Adipocyte (in vitro differentiated cells): ENCODE data around the gene CD84.

Experiments used
- DNase-seq: peaks from one replicate; pipeline ENCODE4 v3.0.0-alpha.2; 2015; ENCODE audit warnings: low read depth
- H3K27me3 ChIP-seq: replicated peaks from 2 replicates; pipeline ENCODE4 v1.7.0; 2013; ENCODE audit warnings: mild to moderate bottlenecking, low read length, moderate library complexity; ENCODE audit not compliant: control insufficient read depth, insufficient read depth
- H3K36me3 ChIP-seq: 2 replicates; pipeline ENCODE4 v1.7.0; 2013; ENCODE audit warnings: low read length, mild to moderate bottlenecking, moderate library complexity; ENCODE audit not compliant: control insufficient read depth, insufficient read depth, severe bottlenecking
- H3K4me1 ChIP-seq: 2 replicates; pipeline ENCODE4 v1.7.0; 2013; ENCODE audit warnings: mild to moderate bottlenecking, low read length, moderate library complexity; ENCODE audit not compliant: control insufficient read depth, insufficient read depth
- H3K4me3 ChIP-seq: 2 replicates; pipeline ENCODE4 v1.7.0; 2013; ENCODE audit warnings: mild to moderate bottlenecking, low read length, moderate library complexity
- H3K9ac ChIP-seq: 2 replicates; pipeline ENCODE4 v1.7.0; 2013; ENCODE audit warnings: mild to moderate bottlenecking, low read length, moderate library complexity
- H3K9me3 ChIP-seq: 2 replicates; pipeline ENCODE4 v1.7.0; 2013; ENCODE audit warnings: mild to moderate bottlenecking, low read length, moderate library complexity; ENCODE audit not compliant: control insufficient read depth

Gene CD84

DNA sequence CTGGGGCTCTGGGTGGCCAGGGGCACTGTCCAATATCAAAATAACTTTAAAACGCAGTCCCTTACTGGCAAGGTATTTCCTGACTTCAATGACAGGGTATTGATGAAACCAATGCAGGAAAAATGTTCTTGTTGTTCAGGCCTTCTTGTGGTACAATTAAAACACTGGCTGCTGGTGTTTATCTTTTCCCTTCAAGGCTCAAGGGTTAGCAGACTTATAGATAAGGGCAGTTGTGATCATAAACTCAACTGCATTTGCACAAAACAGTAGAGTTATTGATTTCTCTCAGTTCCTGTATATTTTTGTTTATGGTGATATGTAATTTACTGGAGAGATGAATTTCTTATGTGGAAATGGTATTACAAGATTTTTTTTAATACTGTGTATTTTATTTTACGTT is 2.7 kb upstream of the CD84 start:
- Histone ChIP-seq H3K27me3 (no peaks in the 10 kb centered on the region), H3K4me1 (no peaks in the 10 kb centered on the region), H3K36me3 (no peaks in the 10 kb centered on the region), H3K9ac (no peak overlapping the region), H3K9me3 (no peaks in the 10 kb centered on the region), H3K4me3 (no peak overlapping the region)
- DNase-seq = no peak

DNA sequence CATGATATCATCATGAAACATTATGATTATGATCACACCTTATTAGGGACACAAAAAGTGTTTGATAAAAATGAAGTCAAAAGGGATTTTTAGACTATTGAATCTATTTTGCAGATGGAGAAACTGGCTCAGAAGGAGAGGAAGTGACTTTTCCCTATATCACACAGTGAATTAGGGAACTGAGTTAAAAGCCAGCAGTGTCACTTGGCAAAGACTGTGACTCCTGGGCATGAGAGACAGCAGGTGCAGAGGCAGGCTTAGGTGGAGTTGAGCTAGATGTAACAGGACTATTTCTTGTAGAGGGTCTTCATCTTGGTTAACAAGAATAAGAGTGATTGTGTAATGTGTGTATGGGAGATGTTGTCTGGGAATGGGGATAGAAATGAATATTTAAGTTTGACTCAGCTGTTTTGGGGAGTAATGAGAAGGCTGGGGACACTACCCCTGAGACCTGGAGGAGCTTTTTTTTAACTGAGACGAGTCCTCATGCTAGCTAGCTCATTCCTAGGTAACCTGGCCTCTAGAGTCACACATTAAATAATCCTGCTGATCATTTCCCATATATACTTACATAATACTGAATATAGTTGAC is 1.0 kb upstream of the CD84 start:
- no peaks in the 10 kb centered on the region for H3K27me3 ChIP-seq
- no peaks in the 10 kb centered on the region for H3K4me1 ChIP-seq
- H3K4me3 ChIP-seq = no peak overlapping the region
- no peaks in the 10 kb centered on the region for H3K9me3 ChIP-seq
- H3K36me3 ChIP-seq = no peaks in the 10 kb centered on the region
- H3K9ac ChIP-seq = no peak overlapping the region
- no peak for DNase-seq

DNA sequence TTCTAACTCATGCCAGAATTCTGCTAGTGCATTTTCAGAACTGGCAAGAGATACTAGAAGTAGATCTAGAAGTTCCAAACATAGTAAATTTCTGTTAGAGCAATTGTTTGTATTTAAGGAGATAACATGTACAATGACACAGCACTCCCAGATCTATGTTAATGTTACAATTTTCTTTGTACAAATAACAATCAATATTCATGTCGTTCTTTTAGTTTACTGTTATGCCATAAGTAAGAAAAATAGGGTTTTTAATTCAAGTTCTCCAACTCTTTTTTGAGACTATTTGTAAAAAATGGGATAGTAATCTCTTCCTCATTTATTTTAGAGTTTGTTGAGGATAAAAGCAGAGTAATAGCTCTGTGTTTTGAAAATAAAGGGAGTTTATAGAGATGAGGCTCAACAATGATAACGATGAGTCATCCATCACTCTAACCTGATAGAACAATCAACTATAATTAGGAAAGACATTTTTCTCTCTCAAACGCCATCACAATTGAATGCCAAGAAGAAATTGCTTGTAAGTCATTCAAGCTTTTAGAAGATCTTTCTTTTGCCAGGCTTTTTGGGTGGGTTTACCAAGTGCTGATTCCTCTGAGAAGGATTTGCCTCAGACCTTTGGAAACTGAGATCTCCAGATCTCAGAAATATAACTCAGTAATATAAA is 638 bp downstream of the CD84 start:
- DNase-seq = no peak
- no peak overlapping the region for H3K9ac ChIP-seq
- no peaks in the 10 kb centered on the region for H3K9me3 ChIP-seq
- no peaks in the 10 kb centered on the region for H3K4me1 ChIP-seq
- no peaks in the 10 kb centered on the region for H3K27me3 ChIP-seq
- no peaks in the 10 kb centered on the region for H3K36me3 ChIP-seq
- no peak overlapping the region for H3K4me3 ChIP-seq

DNA sequence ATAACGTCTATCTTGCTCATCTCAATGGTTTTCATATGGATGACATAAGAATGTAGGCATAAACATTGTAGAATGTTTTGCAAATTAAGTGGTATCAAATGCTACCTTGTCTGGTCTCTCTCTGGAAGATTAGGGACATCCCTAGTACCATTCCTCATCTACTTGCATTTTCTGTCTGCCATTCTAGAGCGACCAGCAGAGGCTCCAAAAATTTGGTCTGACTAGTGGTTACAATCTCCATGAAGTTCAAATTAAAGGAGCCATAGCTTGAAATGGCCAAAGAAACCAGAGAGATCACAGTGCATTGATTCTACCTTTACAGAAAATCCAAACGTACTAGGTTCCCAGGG is 1.1 kb downstream of the CD84 start:
- DNase-seq = no peak
- Histone ChIP-seq H3K9ac (no peak overlapping the region), H3K4me1 (no peaks in the 10 kb centered on the region), H3K9me3 (no peaks in the 10 kb centered on the region), H3K4me3 (no peak overlapping the region), H3K36me3 (no peaks in the 10 kb centered on the region), H3K27me3 (no peaks in the 10 kb centered on the region)

DNA sequence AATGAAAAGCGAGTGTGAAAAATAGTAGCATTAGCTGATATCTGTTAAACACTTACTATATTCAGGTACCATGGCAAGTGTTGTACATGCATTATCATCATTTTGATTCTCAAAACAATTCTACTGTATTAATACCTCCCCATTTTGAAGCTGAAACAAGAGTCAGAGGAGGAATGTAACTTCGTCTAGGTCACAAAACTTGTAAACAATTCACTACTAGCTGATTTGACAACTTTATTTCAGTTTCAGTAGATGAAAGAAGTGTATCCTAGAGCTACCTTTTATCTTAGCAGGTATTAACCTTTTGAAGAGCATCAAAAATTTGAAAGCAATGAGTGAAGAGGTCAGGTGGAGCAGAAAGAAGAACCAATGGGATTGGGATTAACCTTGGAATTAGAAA is 1.6 kb downstream of the CD84 start:
- H3K27me3 ChIP-seq = no peaks in the 10 kb centered on the region
- H3K9ac ChIP-seq = no peak overlapping the region
- DNase-seq = no peak
- H3K4me1 ChIP-seq = no peaks in the 10 kb centered on the region
- no peak overlapping the region for H3K4me3 ChIP-seq
- H3K9me3 ChIP-seq = no peaks in the 10 kb centered on the region
- H3K36me3 ChIP-seq = no peaks in the 10 kb centered on the region

DNA sequence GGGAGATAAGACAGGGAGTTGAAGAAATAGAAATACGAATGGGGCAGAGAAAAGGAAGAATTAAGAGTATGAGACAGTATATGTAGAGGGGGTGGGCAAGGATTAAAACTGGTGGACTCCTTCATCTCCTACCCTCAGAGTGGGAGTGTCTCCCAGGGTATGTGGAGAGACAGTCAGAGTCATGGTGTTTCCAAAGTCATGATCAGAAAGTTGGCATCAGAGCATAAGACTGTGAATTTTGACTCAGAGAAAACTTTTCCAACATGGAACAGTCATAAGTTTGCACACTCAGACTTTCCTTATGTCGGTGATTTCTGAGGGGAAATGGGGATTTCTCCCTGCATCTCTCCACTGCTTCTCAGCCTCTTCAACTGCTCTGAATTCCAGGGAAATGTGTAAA is 2.4 kb downstream of the CD84 start:
- H3K36me3 ChIP-seq = no peaks in the 10 kb centered on the region
- no peaks in the 10 kb centered on the region for H3K9me3 ChIP-seq
- DNase-seq = no peak

DNA sequence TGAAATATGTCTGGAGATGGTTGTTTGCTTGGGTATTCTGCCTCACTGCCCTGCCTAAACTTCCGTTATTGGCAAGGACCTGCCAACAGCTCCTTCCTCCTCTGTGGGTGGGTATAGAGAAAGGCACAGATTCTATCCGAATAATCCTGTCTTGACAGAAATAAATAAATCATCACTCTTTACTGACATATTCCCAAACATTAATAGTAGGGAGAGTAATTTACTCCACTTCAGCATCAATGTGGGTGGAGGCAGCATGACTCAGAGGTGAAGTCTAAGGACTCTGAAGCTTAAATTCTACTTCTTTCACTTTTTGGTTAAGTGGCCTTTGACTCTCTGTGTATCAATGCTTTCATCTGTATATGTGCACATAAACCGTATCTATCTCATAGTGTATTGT is 2.9 kb downstream of the CD84 start:
- H3K9ac ChIP-seq = no peak overlapping the region
- no peaks in the 10 kb centered on the region for H3K4me1 ChIP-seq
- H3K27me3 ChIP-seq = no peaks in the 10 kb centered on the region
- DNase-seq = no peak
- H3K36me3 ChIP-seq = no peaks in the 10 kb centered on the region
- H3K4me3 ChIP-seq = no peak overlapping the region
- no peaks in the 10 kb centered on the region for H3K9me3 ChIP-seq

More for the DNA sequence above, 2.4 kb downstream of the CD84 start:
- H3K4me3 ChIP-seq = no peak overlapping the region
- H3K4me1 ChIP-seq = no peaks in the 10 kb centered on the region
- H3K9ac ChIP-seq = no peak overlapping the region
- H3K27me3 ChIP-seq = no peaks in the 10 kb centered on the region

DNA sequence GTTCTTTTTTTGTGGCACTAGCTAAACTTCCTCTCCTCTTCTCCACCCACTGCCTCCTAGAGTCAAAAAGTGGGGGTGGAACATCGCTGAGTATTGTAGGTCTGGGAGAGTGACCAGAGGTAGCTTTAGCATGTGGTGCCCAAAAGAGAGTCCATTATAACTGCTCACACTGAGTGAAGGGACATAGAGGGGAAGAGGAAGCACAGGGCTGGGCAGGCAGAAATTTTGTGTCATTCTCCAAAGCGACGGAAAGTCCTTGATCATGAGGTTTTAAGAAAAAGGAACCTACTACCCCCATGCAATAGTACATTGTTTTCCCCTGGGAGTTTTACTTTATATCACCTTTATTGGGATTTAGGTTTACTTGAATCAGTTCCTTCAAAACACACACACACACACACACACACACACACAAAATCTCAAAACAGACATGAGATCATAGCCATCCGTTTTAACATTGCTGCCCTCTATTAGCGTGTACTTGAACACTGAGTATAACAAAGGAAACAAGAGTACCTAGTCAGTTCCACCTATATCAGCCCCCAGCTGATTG is 4.1 kb downstream of the CD84 start:
- Histone ChIP-seq H3K36me3 (no peaks in the 10 kb centered on the region), H3K4me3 (no peak overlapping the region), H3K27me3 (no peaks in the 10 kb centered on the region), H3K9ac (no peak overlapping the region), H3K9me3 (no peaks in the 10 kb centered on the region), H3K4me1 (no peaks in the 10 kb centered on the region)
- DNase-seq = no peak

DNA sequence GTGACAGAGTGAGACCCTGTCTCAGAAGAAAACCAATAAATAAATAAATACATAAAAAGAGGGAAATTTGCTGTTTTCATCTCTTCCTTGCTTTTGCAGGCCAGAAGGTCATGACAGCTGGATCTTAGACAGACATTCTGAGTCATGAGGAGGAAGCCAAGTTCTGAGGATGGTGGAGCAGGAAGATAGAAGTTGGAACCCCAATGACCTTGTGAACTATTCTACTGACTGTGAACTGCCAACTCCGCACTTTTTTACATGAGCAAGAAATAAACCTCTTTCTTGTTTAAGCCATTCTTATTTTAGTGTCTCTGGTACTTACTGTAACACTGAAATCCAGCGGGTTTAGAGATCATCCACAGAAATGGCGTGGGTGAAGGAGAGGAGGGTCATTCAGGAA is 8.5 kb downstream of the CD84 start:
- Histone ChIP-seq H3K9me3 (no peaks in the 10 kb centered on the region), H3K36me3 (no peaks in the 10 kb centered on the region), H3K27me3 (peaks cover 2% of the 10 kb centered on the region), H3K4me1 (no peaks in the 10 kb centered on the region), H3K4me3 (no peak overlapping the region), H3K9ac (no peak overlapping the region)
- no peak for DNase-seq

DNA sequence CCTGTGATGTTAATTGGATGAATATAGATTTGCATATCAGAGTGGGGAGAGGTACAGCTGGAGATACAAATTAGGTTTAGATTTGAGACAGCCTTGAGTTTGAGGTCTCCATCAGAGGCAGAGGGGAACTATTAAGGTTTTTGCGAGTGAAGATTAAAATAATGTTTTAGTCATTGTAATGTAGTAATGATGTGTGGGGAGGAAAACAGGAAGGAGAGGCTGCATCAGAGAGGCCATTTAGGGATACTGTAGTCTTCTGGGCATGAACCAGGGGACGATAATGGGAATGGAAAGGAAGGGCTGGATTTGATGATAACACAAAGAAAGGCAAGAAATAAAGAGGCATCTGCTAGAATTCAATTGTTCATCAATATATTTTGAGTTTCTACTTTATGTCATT is 9.5 kb downstream of the CD84 start:
- H3K9me3 ChIP-seq = no peaks in the 10 kb centered on the region

DNA sequence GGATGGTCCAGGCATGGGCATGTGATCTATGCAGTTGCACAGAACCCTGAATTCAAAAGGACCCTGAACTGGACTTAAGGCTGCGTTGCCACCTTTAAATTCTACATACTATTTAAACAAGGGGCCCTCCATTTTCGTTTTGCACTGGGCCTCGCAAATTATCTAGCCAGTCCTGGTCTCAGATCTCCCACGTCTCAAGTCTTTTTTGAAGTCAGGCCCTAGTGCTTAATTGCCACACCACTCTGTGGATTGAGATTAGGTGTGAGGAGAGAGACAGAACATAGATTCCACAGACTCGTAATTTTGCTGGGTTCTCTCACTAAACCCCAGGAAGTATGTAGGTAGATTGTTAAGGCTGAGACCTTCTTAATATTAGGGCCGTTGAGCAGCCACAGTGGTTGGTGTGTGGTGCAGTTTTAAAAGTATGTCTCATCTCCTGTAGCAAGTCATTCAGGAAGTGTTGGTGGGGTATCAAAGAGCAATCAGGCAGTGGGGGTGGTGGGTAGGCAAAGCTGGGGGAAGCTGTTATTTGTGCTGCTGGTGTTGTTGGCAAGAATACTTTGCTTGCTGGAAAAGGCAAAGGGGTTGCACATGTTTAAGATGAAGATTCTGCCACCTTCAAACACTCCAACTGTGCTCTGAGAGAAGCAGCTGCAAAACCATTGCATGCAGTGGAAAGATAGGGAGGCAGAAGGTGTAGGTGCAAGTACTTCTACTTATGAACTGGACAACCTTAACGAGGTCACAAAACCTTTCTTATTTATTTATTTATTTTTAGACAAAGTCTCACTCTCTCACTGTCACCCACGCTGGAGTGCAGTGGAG is 11.2 kb downstream of the CD84 start:
- DNase-seq = no peak
- Histone ChIP-seq H3K9me3 (peaks cover 2% of the 10 kb centered on the region), H3K36me3 (no peaks in the 10 kb centered on the region)

More for the DNA sequence above, 9.5 kb downstream of the CD84 start:
- H3K27me3 ChIP-seq = peaks cover 2% of the 10 kb centered on the region
- no peak for DNase-seq
- no peaks in the 10 kb centered on the region for H3K4me1 ChIP-seq
- H3K9ac ChIP-seq = no peak overlapping the region
- no peak overlapping the region for H3K4me3 ChIP-seq
- H3K36me3 ChIP-seq = no peaks in the 10 kb centered on the region

More for the DNA sequence above, 11.2 kb downstream of the CD84 start:
- Histone ChIP-seq H3K4me1 (no peaks in the 10 kb centered on the region), H3K9ac (no peak overlapping the region), H3K27me3 (peaks cover 2% of the 10 kb centered on the region), H3K4me3 (no peak overlapping the region)
